HepG2 (cell line): ENCODE measurements around the gene C5AR1. TPM values are rescaled to one million over a fixed set of nuclear protein-coding genes. Genes with fewer than 3 reads are reported as not detected.

Experiments
- ADNP ChIP-seq: sonication (generic); formaldehyde crosslinking; IDR thresholded peaks from 2 replicates; pipeline ENCODE4 v1.4.0; 2020; ENCODE audit warnings: missing genetic modification reagents
- ARID4A ChIP-seq: sonication (generic); formaldehyde crosslinking; IDR thresholded peaks from 2 replicates; pipeline ENCODE4 v1.5.0; 2020; ENCODE audit warnings: mild to moderate bottlenecking, missing genetic modification reagents, borderline replicate concordance
- ATF7 ChIP-seq, 2 experiments: fragments of 450-650 bp in 1 of 2; sonication (generic) in 1 of 2; formaldehyde crosslinking in 1 of 2; IDR thresholded peaks; 2 replicates each; pipeline versions ENCODE4 v1.4.0 to v1.6.1; 2016 to 2020; ENCODE audit warnings: antibody characterized with exemption in 1 of 2, mild to moderate bottlenecking in 1 of 2, missing genetic modification reagents in 1 of 2
- BORCS8-MEF2B ChIP-seq: sonication (generic); formaldehyde crosslinking; IDR thresholded peaks from 2 replicates; pipeline ENCODE4 v1.8.0; 2022; ENCODE audit warnings: mild to moderate bottlenecking, missing genetic modification reagents
- DNMT1 ChIP-seq: sonication (generic); formaldehyde crosslinking; IDR thresholded peaks from 2 replicates; pipeline ENCODE4 v1.5.1; 2020; ENCODE audit warnings: mild to moderate bottlenecking, missing genetic modification reagents
- DZIP1 ChIP-seq: sonication (generic); formaldehyde crosslinking; IDR thresholded peaks from 2 replicates; pipeline ENCODE4 v1.5.0; 2020; ENCODE audit warnings: mild to moderate bottlenecking, missing genetic modification reagents
- GPN1 ChIP-seq: sonication (generic); formaldehyde crosslinking; IDR thresholded peaks from 2 replicates; pipeline ENCODE4 v1.5.1; 2020; ENCODE audit warnings: missing genetic modification reagents, borderline replicate concordance
- HNRNPL ChIP-seq: fragments of 200-400 bp; formaldehyde crosslinking; IDR thresholded peaks from 2 replicates; pipeline ENCODE4 v1.6.1; 2017; ENCODE audit warnings: mild to moderate bottlenecking, low read depth, low read length
- IRX3 ChIP-seq: sonication (generic); formaldehyde crosslinking; IDR thresholded peaks from 2 replicates; pipeline ENCODE4 v1.8.1; 2023; ENCODE audit warnings: mild to moderate bottlenecking, low read depth, missing genetic modification reagents, borderline replicate concordance
- MNT ChIP-seq: fragments of 450-650 bp; IDR thresholded peaks from 2 replicates; pipeline ENCODE4 v1.6.1; 2016
- SIN3A ChIP-seq: IDR thresholded peaks from 2 replicates; pipeline ENCODE4 v1.6.1; 2011; ENCODE audit warnings: low read depth, mild to moderate bottlenecking, control low read depth, low read length, borderline replicate concordance
- SMYD3 ChIP-seq: sonication (generic); formaldehyde crosslinking; IDR thresholded peaks from 2 replicates; pipeline ENCODE4 v1.8.1; 2023; ENCODE audit warnings: mild to moderate bottlenecking, missing genetic modification reagents
- XRCC5 ChIP-seq: fragments of 200-400 bp; formaldehyde crosslinking; optimal IDR thresholded peaks from 2 replicates; pipeline ENCODE3; 2017; ENCODE audit warnings: mild to moderate bottlenecking, low read length
- ZFP37 ChIP-seq: sonication (generic); formaldehyde crosslinking; IDR thresholded peaks from 2 replicates; pipeline ENCODE4 v1.4.0; 2020; ENCODE audit warnings: missing genetic modification reagents, borderline replicate concordance
- ZNF275 ChIP-seq: sonication (generic); formaldehyde crosslinking; IDR thresholded peaks from 2 replicates; pipeline ENCODE4 v1.8.0; 2022; ENCODE audit warnings: missing genetic modification reagents, mild to moderate bottlenecking, inconsistent platforms, borderline replicate concordance
- ZNF552 ChIP-seq: sonication (generic); formaldehyde crosslinking; IDR thresholded peaks from 2 replicates; pipeline ENCODE4 v1.9.0; 2022; ENCODE audit warnings: missing genetic modification reagents, mild to moderate bottlenecking, borderline replicate concordance
- ZNF564 ChIP-seq: sonication (generic); formaldehyde crosslinking; IDR thresholded peaks from 2 replicates; pipeline ENCODE4 v1.8.1; 2023; ENCODE audit warnings: mild to moderate bottlenecking, missing genetic modification reagents
- ZNF709 ChIP-seq: sonication (generic); formaldehyde crosslinking; IDR thresholded peaks from 2 replicates; pipeline ENCODE4 v1.5.0; 2020; ENCODE audit warnings: mild to moderate bottlenecking, missing genetic modification reagents
- ZNF780A ChIP-seq: sonication (generic); formaldehyde crosslinking; IDR thresholded peaks from 2 replicates; pipeline ENCODE4 v1.8.0; 2022; ENCODE audit warnings: mild to moderate bottlenecking, missing genetic modification reagents, moderate library complexity
- ZNF782 ChIP-seq: sonication (generic); formaldehyde crosslinking; IDR thresholded peaks from 2 replicates; pipeline ENCODE4 v1.4.0; 2020; ENCODE audit warnings: missing genetic modification reagents, mild to moderate bottlenecking, borderline replicate concordance
- polyA plus RNA-seq, 8 experiments: library from polyadenylated mRNA; depleted of rRNA in 3 of 8; stranded (reverse) in 7 of 8; unstranded in 1 of 8; fragments of >200 nt; fragmentation: Illumina TruSeq in 4 of 8; extraction: Trizol in 4 of 8; gene quantifications; 2 replicates each; pipeline versions ENCODE4 v1.2.1 to v1.2.3, GENCODE V29; 2011 to 2016; ENCODE audit warnings: low read depth in 4 of 8, missing spikeins in 1 of 8, mixed read lengths in 1 of 8; ENCODE audit not compliant: insufficient read depth in 1 of 8
- total RNA-seq, 5 experiments: library from RNA; depleted of rRNA; stranded (reverse); fragments of >200 nt; fragmentation: Illumina TruSeq; extraction: Trizol; gene quantifications; 2 replicates each; pipeline ENCODE4 v1.2.3, GENCODE V29; 2016; ENCODE audit warnings: low read depth in 1 of 5

The C5AR1 gene
- total and polyA plus RNA-seq, 2 of the 13 experiments (the other 11 are each of a cell fraction or from before 2014, with no cell fraction given): 0.07 to 1.6 TPM

- peak; percentile 55; the same call in 1 of the 2 replicates for TF ChIP-seq ZNF782 (CRISPR knock-in tag)
- TF ChIP-seq DZIP1 (CRISPR knock-in tag): no peak; the same call in 1 of the 2 replicates
- 0 out of 2 replicates have a peak, but pooled peaks have one; percentile 51 for TF ChIP-seq BORCS8-MEF2B (CRISPR knock-in tag)
- TF ChIP-seq XRCC5: peak; percentile 39
- TF ChIP-seq ATF7 (IDR thresholded peaks at IDR 0.05): no peak
- TF ChIP-seq ATF7 (CRISPR knock-in tag; IDR thresholded peaks at IDR 0.05): 0 out of 2 replicates have a peak, but pooled peaks have one; percentile 42
- peak; percentile 80; the same call in 1 of the 2 replicates for TF ChIP-seq DNMT1 (CRISPR knock-in tag)
- no peak for TF ChIP-seq ZFP37 (CRISPR knock-in tag)
- no peak for TF ChIP-seq IRX3 (CRISPR knock-in tag)
- TF ChIP-seq ARID4A: peak; percentile 83; the same call in 1 of the 2 replicates
- TF ChIP-seq SIN3A: peak; percentile 58; the same call in 1 of the 2 replicates
- TF ChIP-seq MNT: no peak
- no peak for TF ChIP-seq GPN1 (CRISPR knock-in tag)
- peak; percentile 87; the same call in 1 of the 2 replicates for TF ChIP-seq HNRNPL
- no peak for TF ChIP-seq SMYD3 (CRISPR knock-in tag)
- TF ChIP-seq ZNF709 (CRISPR knock-in tag): no peak
- no peak for TF ChIP-seq ZNF552
- no peak for TF ChIP-seq ADNP (CRISPR knock-in tag)
- TF ChIP-seq ZNF275 (CRISPR knock-in tag): no peak
- 0 out of 2 replicates have a peak, but pooled peaks have one; percentile 75 for TF ChIP-seq ZNF564
- 0 out of 2 replicates have a peak, but pooled peaks have one; percentile 65 for TF ChIP-seq ZNF780A (CRISPR knock-in tag)
Measured at GRCh38 chr19:47353307-47353712, 43.6 kb downstream of the C5AR1 start (continued).
